ENCODE data around the gene UBA1.
A peak's percentile ranks its signal among the peaks of the same experiment; 100 is the strongest.

The UBA1 gene

GRCh38 chrX:47189906-47190305 lies 3.7 kb upstream of the UBA1 start:
- no peak for DNase-seq (ENCODE audit: low spot score)

GRCh38 chrX:47190445-47191269 lies 3.0 kb upstream of the UBA1 start:
- peak; percentile 88 for DNase-seq (ENCODE audit: low spot score)

GRCh38 chrX:47191331-47191730 lies 2.3 kb upstream of the UBA1 start:
- DNase-seq (ENCODE audit: low spot score), result peak; percentile 48

GRCh38 chrX:47191806-47192401 lies 1.7 kb upstream of the UBA1 start:
- DNase-seq (ENCODE audit: low spot score), result no peak

- DNase-seq (ENCODE audit: low spot score), result no peak
Measured at GRCh38 chrX:47194194-47194787, 662 bp downstream of the UBA1 start.

- no peak for DNase-seq (ENCODE audit: low spot score)
Measured at GRCh38 chrX:47196098-47196497, 2.5 kb downstream of the UBA1 start.

- DNase-seq (ENCODE audit: low spot score), result no peak
Measured at GRCh38 chrX:47197526-47197925, 3.9 kb downstream of the UBA1 start.

- DNase-seq (ENCODE audit: low spot score), result no peak
Measured at GRCh38 chrX:47198026-47198686, 4.5 kb downstream of the UBA1 start.

GRCh38 chrX:47198687-47199080 lies 5.1 kb downstream of the UBA1 start:
- no peak for DNase-seq (ENCODE audit: low spot score)

GRCh38 chrX:47199286-47199685 lies 5.7 kb downstream of the UBA1 start:
- no peak for DNase-seq (ENCODE audit: low spot score)

- DNase-seq (ENCODE audit: low spot score), result no peak
Measured at GRCh38 chrX:47200385-47201150, 6.9 kb downstream of the UBA1 start.

GRCh38 chrX:47201345-47201944 lies 7.8 kb downstream of the UBA1 start:
- no peak for DNase-seq (ENCODE audit: low spot score)

- no peak for DNase-seq (ENCODE audit: low spot score)
Measured at GRCh38 chrX:47202316-47202715, 8.7 kb downstream of the UBA1 start.

GRCh38 chrX:47202877-47203276 lies 9.2 kb downstream of the UBA1 start:
- DNase-seq (ENCODE audit: low spot score), result no peak

GRCh38 chrX:47204970-47205369 lies 11.3 kb downstream of the UBA1 start:
- DNase-seq (ENCODE audit: low spot score), result no peak

GRCh38 chrX:47206316-47206715 lies 12.7 kb downstream of the UBA1 start:
- no peak for DNase-seq (ENCODE audit: low spot score)

- no peak for DNase-seq (ENCODE audit: low spot score)
Measured at GRCh38 chrX:47208108-47208507, 14.5 kb downstream of the UBA1 start.

GRCh38 chrX:47209508-47210238 lies 16.0 kb downstream of the UBA1 start:
- no peak for DNase-seq (ENCODE audit: low spot score)

- DNase-seq (ENCODE audit: low spot score), result no peak
Measured at GRCh38 chrX:47210661-47211425, 17.2 kb downstream of the UBA1 start.
